HG03521 (cell line): Measurements from ENCODE around the gene JHY.

ENCODE experiments used
- ATAC-seq: cut with Tn5 transposase; IDR thresholded peaks from one replicate; pipeline ENCODE4 v1.9.1; 2021; ENCODE audit warnings: mild to moderate bottlenecking, moderate library complexity; ENCODE audit not compliant: unreplicated experiment

JHY gene

GRCh38 chr11:122869622-122870021 is 12.9 kb upstream of the JHY start:
- ATAC-seq: no peak

- no peak for ATAC-seq
Measured at GRCh38 chr11:122871302-122871701, 11.3 kb upstream of the JHY start.

GRCh38 chr11:122872046-122872445 is 10.5 kb upstream of the JHY start:
- ATAC-seq: no peak

- no peak for ATAC-seq
Measured at GRCh38 chr11:122874991-122875390, 7.6 kb upstream of the JHY start.

GRCh38 chr11:122877732-122878131 is 4.8 kb upstream of the JHY start:
- no peak for ATAC-seq

GRCh38 chr11:122879785-122880184 is 2.8 kb upstream of the JHY start:
- no peak for ATAC-seq

GRCh38 chr11:122882857-122883645 is 492 bp downstream of the JHY start:
- no peak for ATAC-seq

GRCh38 chr11:122883646-122883979 is 1.1 kb downstream of the JHY start:
- no peak for ATAC-seq

- ATAC-seq: no peak
Measured at GRCh38 chr11:122888162-122888561, 5.6 kb downstream of the JHY start.

- no peak for ATAC-seq
Measured at GRCh38 chr11:122893131-122893530, 10.6 kb downstream of the JHY start.

- ATAC-seq: no peak
Measured at GRCh38 chr11:122895563-122895962, 13.0 kb downstream of the JHY start.

- no peak for ATAC-seq
Measured at GRCh38 chr11:122897606-122898210, 15.1 kb downstream of the JHY start.

- no peak for ATAC-seq
Measured at GRCh38 chr11:122898799-122899198, 16.2 kb downstream of the JHY start.

GRCh38 chr11:122900587-122901202 is 18.1 kb downstream of the JHY start:
- ATAC-seq: no peak

- no peak for ATAC-seq
Measured at GRCh38 chr11:122902951-122903350, 20.4 kb downstream of the JHY start.

GRCh38 chr11:122910775-122911174 is 28.2 kb downstream of the JHY start:
- no peak for ATAC-seq

- no peak for ATAC-seq
Measured at GRCh38 chr11:122917311-122917710, 34.8 kb downstream of the JHY start.

GRCh38 chr11:122918734-122919133 is 36.2 kb downstream of the JHY start:
- no peak for ATAC-seq

- ATAC-seq: no peak
Measured at GRCh38 chr11:122920579-122920978, 38.0 kb downstream of the JHY start.

GRCh38 chr11:122922893-122923292 is 40.3 kb downstream of the JHY start:
- ATAC-seq: no peak

GRCh38 chr11:122923302-122923701 is 40.7 kb downstream of the JHY start:
- no peak for ATAC-seq

GRCh38 chr11:122931510-122931909 is 49.0 kb downstream of the JHY start:
- ATAC-seq: no peak
